K562 (cell line): Measurements from ENCODE around the gene PAFAH1B2. TPM values are rescaled to one million over a fixed set of nuclear protein-coding genes. Genes with fewer than 3 reads are reported as not detected.

Experiments
- CEBPG ChIP-seq, 3 experiments: fragments of 200-800 bp in 1 of 3; sonication (Bioruptor generic) in 1 of 3; sonication (generic) in 1 of 3; formaldehyde crosslinking in 1 of 3; IDR thresholded peaks in 2 of 3; conservative IDR thresholded peaks in 1 of 3; 2 replicates each; pipeline versions ENCODE4 v1.6.1 to v1.8.0; 2016 to 2022; ENCODE audit warnings: missing compliant biosample characterization in 2 of 3, missing genetic modification characterization in 2 of 3, mild to moderate bottlenecking in 1 of 3, missing genetic modification reagents in 1 of 3
- CHD1 ChIP-seq: fragments of 200-600 bp; sonication (generic); IDR thresholded peaks from one replicate; pipeline ENCODE4 v1.6.1; 2012; ENCODE audit warnings: mild to moderate bottlenecking, moderate library complexity, low read length, inconsistent platforms
- CREM ChIP-seq: IDR thresholded peaks from 2 replicates; pipeline ENCODE4 v1.6.1; 2014; ENCODE audit warnings: antibody characterized with exemption, low read depth
- DMBX1 ChIP-seq: fragments of 250-450 bp; sonication (Bioruptor Pico); IDR thresholded peaks from 2 replicates; pipeline ENCODE4 v1.8.0; 2022; ENCODE audit warnings: inconsistent platforms, mild to moderate bottlenecking, moderate library complexity, borderline replicate concordance
- EGR1 ChIP-seq: fragments of 450-650 bp; conservative IDR thresholded peaks from 2 replicates; pipeline ENCODE4 v1.6.1; 2017; ENCODE audit warnings: mild to moderate bottlenecking
- GATAD2A ChIP-seq: fragments of 450-650 bp; IDR thresholded peaks from 2 replicates; pipeline ENCODE4 v1.6.1; 2017
- HNRNPUL1 ChIP-seq: fragments of 200-400 bp; formaldehyde crosslinking; IDR thresholded peaks from 2 replicates; pipeline ENCODE4 v1.6.1; 2017; ENCODE audit warnings: low read length
- MIER1 ChIP-seq: fragments of 450-650 bp; IDR thresholded peaks from 2 replicates; pipeline ENCODE4 v1.6.1; 2016; ENCODE audit warnings: antibody characterized with exemption, mild to moderate bottlenecking, low read depth
- NR2C1 ChIP-seq, 2 experiments: fragments of 450-650 bp; IDR thresholded peaks; 2 replicates each; pipeline ENCODE4 v1.6.1; 2017; ENCODE audit warnings: mild to moderate bottlenecking in 2 of 2, antibody characterized with exemption in 1 of 2, inconsistent platforms in 1 of 2, missing compliant biosample characterization in 1 of 2, missing genetic modification characterization in 1 of 2
- NRF1 ChIP-seq, 2 experiments: fragments of 450-650 bp; IDR thresholded peaks in 1 of 2; conservative IDR thresholded peaks in 1 of 2; 2 replicates each; pipeline ENCODE4 v1.6.1; 2014; ENCODE audit warnings: mild to moderate bottlenecking in 2 of 2
- PYGO2 ChIP-seq: fragments of 450-650 bp; IDR thresholded peaks from 2 replicates; pipeline ENCODE4 v1.6.1; 2016; ENCODE audit warnings: mild to moderate bottlenecking, missing genetic modification characterization, moderate library complexity, missing compliant biosample characterization
- RB1 ChIP-seq: fragments of 450-650 bp; IDR thresholded peaks from 2 replicates; pipeline ENCODE4 v1.6.1; 2017; ENCODE audit warnings: low read depth, mild to moderate bottlenecking
- RBM15 ChIP-seq: fragments of 200-400 bp; formaldehyde crosslinking; IDR thresholded peaks from 2 replicates; pipeline ENCODE4 v1.6.1; 2018; ENCODE audit warnings: mild to moderate bottlenecking, low read length, moderate library complexity; ENCODE audit not compliant: insufficient read depth
- SLC30A9 ChIP-seq: fragments of 250-450 bp; sonication (Bioruptor Pico); IDR thresholded peaks from 2 replicates; pipeline ENCODE4 v1.8.0; 2022; ENCODE audit warnings: mild to moderate bottlenecking, moderate library complexity
- TAF15 ChIP-seq: fragments of 200-400 bp; formaldehyde crosslinking; IDR thresholded peaks from 2 replicates; pipeline ENCODE4 v1.6.1; 2017; ENCODE audit warnings: mild to moderate bottlenecking, low read depth, low read length, moderate library complexity
- TCF3 ChIP-seq: sonication (generic); formaldehyde crosslinking; IDR thresholded peaks from 2 replicates; pipeline ENCODE4 v1.4.0; 2020; ENCODE audit warnings: mild to moderate bottlenecking, missing genetic modification reagents
- VEZF1 ChIP-seq: fragments of 200-800 bp; sonication (Bioruptor generic); IDR thresholded peaks from 2 replicates; pipeline ENCODE4 v1.6.1; 2017; ENCODE audit warnings: missing genetic modification characterization, missing compliant biosample characterization
- ZFP30 ChIP-seq: fragments of 250-450 bp; sonication (Bioruptor Pico); IDR thresholded peaks from 2 replicates; pipeline ENCODE4 v1.8.0; 2022; ENCODE audit warnings: moderate library complexity, mild to moderate bottlenecking, inconsistent platforms, borderline replicate concordance
- ZFX ChIP-seq: sonication (generic); formaldehyde crosslinking; IDR thresholded peaks from 2 replicates; pipeline ENCODE4 v1.8.0; 2022; ENCODE audit warnings: mild to moderate bottlenecking, missing genetic modification reagents, moderate library complexity
- ZNF133 ChIP-seq: fragments of 250-450 bp; sonication (Bioruptor Pico); IDR thresholded peaks from 2 replicates; pipeline ENCODE4 v1.4.0; 2020; ENCODE audit warnings: mild to moderate bottlenecking
- ZNF184 ChIP-seq: sonication (generic); formaldehyde crosslinking; IDR thresholded peaks from 2 replicates; pipeline ENCODE4 v1.5.0; 2020; ENCODE audit warnings: missing genetic modification reagents
- ZNF324 ChIP-seq: fragments of 250-450 bp; sonication (Bioruptor Pico); IDR thresholded peaks from 2 replicates; pipeline ENCODE4 v1.4.0; 2020; ENCODE audit warnings: mild to moderate bottlenecking
- ZNF79 ChIP-seq: fragments of 250-450 bp; sonication (Bioruptor Pico); IDR thresholded peaks from 2 replicates; pipeline ENCODE4 v1.4.0; 2020; ENCODE audit warnings: low read depth, mild to moderate bottlenecking, moderate library complexity
- polyA plus RNA-seq, 8 experiments: library from polyadenylated mRNA; depleted of rRNA in 4 of 8; stranded (reverse) in 5 of 8; unstranded in 3 of 8; fragments of >200 nt; fragmentation: Nextera tagmentation in 2 of 8; fragmentation: Illumina TruSeq in 1 of 8; extraction: Ambion mirVana in 2 of 8; extraction: Trizol in 1 of 8; gene quantifications; 2 replicates each; pipeline versions ENCODE4 v1.2.1 to v1.2.3, GENCODE V29; 2011 to 2014; ENCODE audit warnings: inconsistent platforms in 1 of 8, missing spikeins in 1 of 8
- total RNA-seq, 7 experiments: library from RNA; depleted of rRNA in 6 of 7; stranded (reverse); fragments of >200 nt in 6 of 7; fragmentation: Illumina TruSeq in 2 of 7; extraction: Trizol in 2 of 7; gene quantifications; 2 replicates each; pipeline versions ENCODE4 v1.2.1 to v1.2.3, GENCODE V29; 2011 to 2021; ENCODE audit warnings: low replicate concordance in 1 of 7
- TF ChIP-seq, protein P1 (sequence below): fragments of 450-650 bp; IDR thresholded peaks from 2 replicates; pipeline ENCODE4 v1.6.1; 2017; ENCODE audit warnings: antibody characterized with exemption
- TF ChIP-seq, protein P2 (sequence below): fragments of 450-650 bp; conservative IDR thresholded peaks from 2 replicates; pipeline ENCODE4 v1.6.1; 2016; ENCODE audit warnings: missing genetic modification characterization, low read depth, mild to moderate bottlenecking, control low read depth, missing compliant biosample characterization

Gene PAFAH1B2
- total and polyA plus RNA-seq, 9 of the 15 experiments (the other 6 are each of a cell fraction or from before 2014, with no cell fraction given) = 27.8 to 94.7 (median 64.9) TPM

DNA sequence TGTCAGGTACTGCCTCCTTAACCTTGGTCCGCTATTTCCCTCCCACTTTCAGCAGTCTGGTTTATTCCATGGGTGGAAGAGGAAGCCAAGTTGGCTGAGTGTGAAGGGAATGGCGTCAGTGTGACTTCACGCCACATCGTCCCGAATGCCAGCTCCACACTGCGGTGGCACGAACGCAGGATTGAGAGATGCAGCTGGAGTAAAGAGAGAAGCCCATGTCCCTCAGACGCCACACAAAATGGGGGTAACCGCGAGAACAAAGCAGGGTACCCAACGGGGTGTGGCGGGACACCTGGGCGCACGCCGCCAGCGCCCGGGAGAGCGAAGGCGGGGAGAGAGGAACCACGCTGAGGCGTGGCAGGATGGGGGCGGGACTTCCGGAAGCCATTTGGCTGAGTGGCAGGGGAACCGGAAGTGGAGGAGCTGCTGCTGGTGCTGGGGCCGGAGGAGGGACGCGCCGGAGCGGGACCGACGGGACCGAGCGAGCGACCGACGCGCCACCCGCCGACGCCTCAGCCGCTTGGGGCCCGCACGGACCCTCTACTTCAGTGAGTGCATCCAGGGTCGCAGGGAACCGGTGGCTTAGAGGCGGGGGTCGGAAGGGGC is at the start of gene PAFAH1B2 (continued):
- TF ChIP-seq ZNF184 (CRISPR knock-in tag) = no peak
- TF ChIP-seq CREM = peak; percentile 68
- no peak for TF ChIP-seq ZNF324
- TF ChIP-seq NRF1 (conservative IDR thresholded peaks at IDR 0.05 in 1 of 2, IDR thresholded peaks at IDR 0.05 in 1 of 2) = no peak; a peak in 1 of 4 replicates
- no peak for TF ChIP-seq PYGO2 (tag)
- no peak for TF ChIP-seq DMBX1
- TF ChIP-seq TAF15 = no peak
- peak; percentile 23; the same call in 1 of the 2 replicates for TF ChIP-seq RB1
- no peak for TF ChIP-seq CEBPG (CRISPR knock-in tag; IDR thresholded peaks at IDR 0.05)
- TF ChIP-seq CEBPG (tag; conservative IDR thresholded peaks at IDR 0.05 in 1 of 2, IDR thresholded peaks at IDR 0.05 in 1 of 2) = no peak
- TF ChIP-seq TCF3 = no peak
- peak; percentile 69 for TF ChIP-seq EGR1
- no peak for TF ChIP-seq SLC30A9 (CRISPR knock-in tag)
- TF ChIP-seq ZFP30 = no peak
- no peak for TF ChIP-seq NR2C1 (IDR thresholded peaks at IDR 0.05)
- TF ChIP-seq NR2C1 (tag; IDR thresholded peaks at IDR 0.05) = 0 out of 2 replicates have a peak, but pooled peaks have one; percentile 18
- no peak for TF ChIP-seq CHD1
- no peak for TF ChIP-seq HNRNPUL1
- no peak for TF ChIP-seq RBM15
- no peak for TF ChIP-seq VEZF1 (CRISPR knock-in tag)
- TF ChIP-seq, protein P1, sequence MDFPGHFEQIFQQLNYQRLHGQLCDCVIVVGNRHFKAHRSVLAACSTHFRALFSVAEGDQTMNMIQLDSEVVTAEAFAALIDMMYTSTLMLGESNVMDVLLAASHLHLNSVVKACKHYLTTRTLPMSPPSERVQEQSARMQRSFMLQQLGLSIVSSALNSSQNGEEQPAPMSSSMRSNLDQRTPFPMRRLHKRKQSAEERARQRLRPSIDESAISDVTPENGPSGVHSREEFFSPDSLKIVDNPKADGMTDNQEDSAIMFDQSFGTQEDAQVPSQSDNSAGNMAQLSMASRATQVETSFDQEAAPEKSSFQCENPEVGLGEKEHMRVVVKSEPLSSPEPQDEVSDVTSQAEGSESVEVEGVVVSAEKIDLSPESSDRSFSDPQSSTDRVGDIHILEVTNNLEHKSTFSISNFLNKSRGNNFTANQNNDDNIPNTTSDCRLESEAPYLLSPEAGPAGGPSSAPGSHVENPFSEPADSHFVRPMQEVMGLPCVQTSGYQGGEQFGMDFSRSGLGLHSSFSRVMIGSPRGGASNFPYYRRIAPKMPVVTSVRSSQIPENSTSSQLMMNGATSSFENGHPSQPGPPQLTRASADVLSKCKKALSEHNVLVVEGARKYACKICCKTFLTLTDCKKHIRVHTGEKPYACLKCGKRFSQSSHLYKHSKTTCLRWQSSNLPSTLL = no peak
- no peak for TF ChIP-seq ZNF79 (CRISPR knock-in tag)
- TF ChIP-seq ZNF133 (CRISPR knock-in tag) = no peak
- TF ChIP-seq MIER1 = no peak
- TF ChIP-seq, protein P2, sequence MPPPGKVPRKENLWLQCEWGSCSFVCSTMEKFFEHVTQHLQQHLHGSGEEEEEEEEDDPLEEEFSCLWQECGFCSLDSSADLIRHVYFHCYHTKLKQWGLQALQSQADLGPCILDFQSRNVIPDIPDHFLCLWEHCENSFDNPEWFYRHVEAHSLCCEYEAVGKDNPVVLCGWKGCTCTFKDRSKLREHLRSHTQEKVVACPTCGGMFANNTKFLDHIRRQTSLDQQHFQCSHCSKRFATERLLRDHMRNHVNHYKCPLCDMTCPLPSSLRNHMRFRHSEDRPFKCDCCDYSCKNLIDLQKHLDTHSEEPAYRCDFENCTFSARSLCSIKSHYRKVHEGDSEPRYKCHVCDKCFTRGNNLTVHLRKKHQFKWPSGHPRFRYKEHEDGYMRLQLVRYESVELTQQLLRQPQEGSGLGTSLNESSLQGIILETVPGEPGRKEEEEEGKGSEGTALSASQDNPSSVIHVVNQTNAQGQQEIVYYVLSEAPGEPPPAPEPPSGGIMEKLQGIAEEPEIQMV (tag) = no peak
- peak; percentile 78; the same call in 1 of the 2 replicates for TF ChIP-seq GATAD2A
- TF ChIP-seq ZFX (CRISPR knock-in tag) = no peak
